Measurements from ENCODE around the gene RPL36.

Gene RPL36

DNA sequence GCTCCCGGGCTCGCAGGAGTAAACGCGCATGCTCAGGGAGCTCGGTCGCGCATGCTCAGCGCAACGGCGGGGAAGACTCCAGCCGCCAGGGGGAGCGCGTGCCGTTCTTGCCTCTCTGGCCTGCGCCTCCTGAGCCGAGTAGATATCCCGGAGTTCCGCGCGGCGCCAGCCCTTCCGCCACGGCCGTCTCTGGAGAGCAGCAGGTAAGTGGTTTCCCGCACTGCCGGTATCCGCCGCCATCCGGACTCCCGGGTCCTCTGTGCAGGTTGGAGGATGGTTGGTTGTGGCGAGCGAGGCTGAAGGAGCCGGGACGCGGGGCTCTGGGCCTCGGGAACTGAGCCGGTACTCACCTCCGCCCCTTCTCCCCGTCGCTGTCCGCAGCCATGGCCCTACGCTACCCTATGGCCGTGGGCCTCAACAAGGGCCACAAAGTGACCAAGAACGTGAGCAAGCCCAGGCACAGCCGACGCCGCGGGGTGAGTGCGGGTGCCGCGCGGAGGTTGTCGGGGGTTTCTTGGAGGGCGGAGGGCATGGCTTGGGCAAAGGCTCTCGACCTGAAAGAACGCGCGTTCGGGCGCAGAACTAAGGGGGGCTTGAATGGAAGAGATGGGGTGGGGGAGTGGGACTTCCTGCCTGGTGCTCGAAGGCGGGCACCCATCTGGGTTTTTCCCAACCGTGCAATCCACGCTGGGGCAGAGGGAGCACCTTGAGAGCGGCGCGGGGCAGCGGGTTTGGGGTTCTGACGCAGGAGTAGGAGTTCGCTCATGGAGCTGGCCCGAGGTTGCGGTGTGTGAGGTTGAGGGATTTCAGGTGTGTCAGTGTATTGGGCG is at the start of gene RPL36:
Gene RPL36 (plus strand): TSS at position 171 of the 830 bp plus-strand sequence. CDS start 213 bp downstream, at position 384.
- peak; percentile 97 for DNase-seq (ENCODE audit: low read depth)
- H3K4me3 ChIP-seq (ENCODE audit: low read length), result peak within 1 kb of the TSS; percentile 98
- TF ChIP-seq, protein P1, sequence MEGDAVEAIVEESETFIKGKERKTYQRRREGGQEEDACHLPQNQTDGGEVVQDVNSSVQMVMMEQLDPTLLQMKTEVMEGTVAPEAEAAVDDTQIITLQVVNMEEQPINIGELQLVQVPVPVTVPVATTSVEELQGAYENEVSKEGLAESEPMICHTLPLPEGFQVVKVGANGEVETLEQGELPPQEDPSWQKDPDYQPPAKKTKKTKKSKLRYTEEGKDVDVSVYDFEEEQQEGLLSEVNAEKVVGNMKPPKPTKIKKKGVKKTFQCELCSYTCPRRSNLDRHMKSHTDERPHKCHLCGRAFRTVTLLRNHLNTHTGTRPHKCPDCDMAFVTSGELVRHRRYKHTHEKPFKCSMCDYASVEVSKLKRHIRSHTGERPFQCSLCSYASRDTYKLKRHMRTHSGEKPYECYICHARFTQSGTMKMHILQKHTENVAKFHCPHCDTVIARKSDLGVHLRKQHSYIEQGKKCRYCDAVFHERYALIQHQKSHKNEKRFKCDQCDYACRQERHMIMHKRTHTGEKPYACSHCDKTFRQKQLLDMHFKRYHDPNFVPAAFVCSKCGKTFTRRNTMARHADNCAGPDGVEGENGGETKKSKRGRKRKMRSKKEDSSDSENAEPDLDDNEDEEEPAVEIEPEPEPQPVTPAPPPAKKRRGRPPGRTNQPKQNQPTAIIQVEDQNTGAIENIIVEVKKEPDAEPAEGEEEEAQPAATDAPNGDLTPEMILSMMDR (IDR thresholded peaks at IDR 0.05; ENCODE audit: insufficient read depth, low read depth, low read length, missing control alignments), result peak; percentile 93

- DNase-seq (ENCODE audit: low read depth), result peak; percentile 85
- TF ChIP-seq, protein P1 (IDR thresholded peaks at IDR 0.05; ENCODE audit: insufficient read depth, low read depth, low read length, missing control alignments), result no peak
- H3K4me3 ChIP-seq (ENCODE audit: low read length), result no peak overlapping the region
These were observed 48.9 kb upstream of the RPL36 start for GRCh38 chr19:5641171-5641570.

DNA sequence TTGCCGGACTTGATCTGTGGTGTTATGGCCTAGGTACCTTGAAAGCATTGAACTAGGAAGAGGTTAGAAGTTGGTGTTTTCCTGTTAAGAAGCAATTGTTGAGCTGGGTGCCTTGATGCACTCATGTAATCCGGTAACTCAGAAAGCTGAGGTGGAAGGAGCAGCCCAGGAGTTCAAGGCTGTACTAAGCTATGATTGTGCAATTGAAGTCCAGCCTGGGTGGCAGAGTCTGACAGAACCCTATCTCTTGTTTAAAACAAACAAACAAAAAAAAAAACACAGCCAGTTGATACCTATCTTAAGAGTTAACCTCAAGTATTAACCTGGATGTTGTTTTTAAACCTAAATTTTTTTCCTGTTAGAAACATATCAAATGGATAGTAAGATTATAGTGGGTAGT is 47.9 kb upstream of the RPL36 start:
- no peak overlapping the region for H3K4me3 ChIP-seq (ENCODE audit: low read length)
- DNase-seq (ENCODE audit: low read depth), result no peak
- TF ChIP-seq, protein P1 (IDR thresholded peaks at IDR 0.05; ENCODE audit: insufficient read depth, low read depth, low read length, missing control alignments), result no peak

- H3K4me3 ChIP-seq (ENCODE audit: low read length), result no peak overlapping the region
- DNase-seq (ENCODE audit: low read depth), result no peak
- TF ChIP-seq, protein P1 (IDR thresholded peaks at IDR 0.05; ENCODE audit: insufficient read depth, low read depth, low read length, missing control alignments), result no peak
These were observed 47.0 kb upstream of the RPL36 start for GRCh38 chr19:5643060-5643459.

- TF ChIP-seq, protein P1 (IDR thresholded peaks at IDR 0.05; ENCODE audit: insufficient read depth, low read depth, low read length, missing control alignments), result no peak
- no peak overlapping the region for H3K4me3 ChIP-seq (ENCODE audit: low read length)
- DNase-seq (ENCODE audit: low read depth), result no peak
These were observed 46.1 kb upstream of the RPL36 start for GRCh38 chr19:5644037-5644436.

- H3K4me3 ChIP-seq (ENCODE audit: low read length), result no peak overlapping the region
- DNase-seq (ENCODE audit: low read depth), result no peak
- TF ChIP-seq, protein P1 (IDR thresholded peaks at IDR 0.05; ENCODE audit: insufficient read depth, low read depth, low read length, missing control alignments), result no peak
These were observed 44.7 kb upstream of the RPL36 start for GRCh38 chr19:5645409-5645808.

DNA sequence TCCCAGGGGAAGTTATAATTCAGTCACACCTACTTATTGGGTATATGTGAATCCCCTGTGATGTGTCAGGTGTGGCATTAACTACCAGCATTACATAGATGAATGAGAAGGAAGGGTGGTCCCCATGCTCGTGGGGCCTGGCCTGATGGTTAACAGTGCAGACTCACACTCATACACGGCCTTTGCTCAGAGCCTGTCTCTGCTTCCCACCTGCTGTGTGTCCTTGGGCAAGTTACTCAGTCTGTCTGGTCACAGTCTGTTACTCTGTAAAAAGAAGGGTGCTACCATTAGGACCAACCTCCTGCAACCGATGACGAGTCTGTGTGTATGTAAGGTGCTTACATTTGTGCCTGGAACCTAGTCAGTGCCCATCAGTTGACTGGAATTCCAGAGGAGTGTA is 43.4 kb upstream of the RPL36 start:
- TF ChIP-seq, protein P1 (IDR thresholded peaks at IDR 0.05; ENCODE audit: insufficient read depth, low read depth, low read length, missing control alignments), result no peak
- H3K4me3 ChIP-seq (ENCODE audit: low read length), result no peak overlapping the region
- no peak for DNase-seq (ENCODE audit: low read depth)

Data from epithelial cell of esophagus (primary cell).